Thyroid gland (tissue), 4 donors: ENCODE measurements around the gene FAM43A.

Experiments
- CTCF ChIP-seq, 6 experiments: fragments of 200-600 bp in 3 of 6; fragments of 450-650 bp in 3 of 6; sonication (generic) in 3 of 6; IDR thresholded peaks; one replicate each; pipeline ENCODE4 v1.5.1; 2016 to 2019; ENCODE audit warnings: antibody characterized with exemption in 6 of 6, mild to moderate bottlenecking in 2 of 6, inconsistent platforms in 1 of 6, moderate library complexity in 1 of 6
- POLR2A ChIP-seq, 2 donors: fragments of 450-650 bp; IDR thresholded peaks; one replicate each; pipeline ENCODE4 v1.6.1; 2017; ENCODE audit warnings: antibody characterized with exemption in 2 of 2, mild to moderate bottlenecking in 2 of 2, moderate library complexity in 1 of 2

DNA sequence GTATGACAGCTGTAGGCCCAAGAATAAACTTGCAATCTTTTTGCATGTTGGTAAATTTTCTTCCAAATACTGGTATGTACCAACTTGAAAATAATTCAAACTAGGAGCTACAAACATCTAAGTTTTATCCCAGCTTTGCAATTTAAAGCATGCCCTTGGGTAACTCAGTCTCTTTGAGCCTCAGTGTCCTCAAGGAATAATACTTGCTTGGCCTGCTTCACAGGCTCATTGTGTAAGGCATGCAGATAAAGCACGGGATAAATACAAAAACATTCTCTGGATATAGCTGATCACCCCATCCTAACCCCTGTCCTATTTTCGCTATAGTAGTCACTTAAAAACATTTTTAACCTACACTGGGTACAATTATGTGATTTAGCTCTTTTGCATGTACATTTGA lies 42.9 kb upstream of the FAM43A start:
- TF ChIP-seq CTCF (IDR thresholded peaks at IDR 0.05) (no peak), POLR2A (IDR thresholded peaks at IDR 0.05) (no peak)
